ENCODE results near the gene KCNJ8.

DNA sequence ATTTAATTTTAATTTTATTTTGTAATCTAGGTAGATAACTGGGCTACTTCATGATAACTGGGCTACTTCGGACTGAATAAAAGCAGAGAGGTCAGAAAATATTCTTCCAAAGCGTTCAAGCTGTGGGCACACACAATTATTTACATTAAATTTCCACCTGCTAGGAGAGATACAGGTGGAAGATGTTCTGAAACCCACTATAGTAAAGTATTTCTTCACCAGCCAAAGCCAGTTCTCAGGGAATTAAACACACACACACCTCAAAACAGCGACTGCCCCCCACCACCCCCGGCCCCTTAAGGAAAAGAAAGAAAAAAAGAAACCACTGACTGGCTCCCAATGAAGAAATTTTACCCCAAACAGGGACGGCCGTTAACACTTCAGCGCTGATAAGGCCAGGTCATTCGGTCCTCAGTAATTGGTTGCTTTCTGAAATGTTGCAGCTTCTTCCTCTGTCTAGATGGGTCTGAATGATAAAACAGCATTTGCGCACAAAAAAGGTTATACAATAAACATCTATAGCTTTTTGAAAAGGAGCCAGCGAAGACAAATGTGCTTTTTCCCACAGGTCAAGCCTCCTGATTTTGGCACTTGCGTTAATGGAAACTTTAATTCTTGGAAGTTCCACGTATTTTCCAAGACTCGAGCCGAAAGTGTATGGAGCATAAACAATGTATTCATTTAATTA is 771 bp upstream of the KCNJ8 start:
- TF ChIP-seq, protein P1, sequence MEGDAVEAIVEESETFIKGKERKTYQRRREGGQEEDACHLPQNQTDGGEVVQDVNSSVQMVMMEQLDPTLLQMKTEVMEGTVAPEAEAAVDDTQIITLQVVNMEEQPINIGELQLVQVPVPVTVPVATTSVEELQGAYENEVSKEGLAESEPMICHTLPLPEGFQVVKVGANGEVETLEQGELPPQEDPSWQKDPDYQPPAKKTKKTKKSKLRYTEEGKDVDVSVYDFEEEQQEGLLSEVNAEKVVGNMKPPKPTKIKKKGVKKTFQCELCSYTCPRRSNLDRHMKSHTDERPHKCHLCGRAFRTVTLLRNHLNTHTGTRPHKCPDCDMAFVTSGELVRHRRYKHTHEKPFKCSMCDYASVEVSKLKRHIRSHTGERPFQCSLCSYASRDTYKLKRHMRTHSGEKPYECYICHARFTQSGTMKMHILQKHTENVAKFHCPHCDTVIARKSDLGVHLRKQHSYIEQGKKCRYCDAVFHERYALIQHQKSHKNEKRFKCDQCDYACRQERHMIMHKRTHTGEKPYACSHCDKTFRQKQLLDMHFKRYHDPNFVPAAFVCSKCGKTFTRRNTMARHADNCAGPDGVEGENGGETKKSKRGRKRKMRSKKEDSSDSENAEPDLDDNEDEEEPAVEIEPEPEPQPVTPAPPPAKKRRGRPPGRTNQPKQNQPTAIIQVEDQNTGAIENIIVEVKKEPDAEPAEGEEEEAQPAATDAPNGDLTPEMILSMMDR (IDR thresholded peaks at IDR 0.05): no peak
- TF ChIP-seq POLR2A (IDR thresholded peaks at IDR 0.05): no peak

Data from thyroid gland (tissue), 4 donors.